Effector CD8-positive, alpha-beta T cell (primary cell): Measurements from ENCODE around the gene LRWD1.
"Not testable (repeated sequence)": the region's sequence is repeated elsewhere in the genome, so short reads cannot be mapped to it uniquely, and the experiment has no call there.

Experiments
- DNase-seq: peaks from one replicate; lab custom pipeline; 2025; lab: John Stamatoyannopoulos, UW

LRWD1 gene

GRCh38 chr7:102444961-102445673, 19.7 kb upstream of the LRWD1 start:
- DNase-seq = no peak

GRCh38 chr7:102445674-102446071, 19.1 kb upstream of the LRWD1 start:
- no peak for DNase-seq

- no peak for DNase-seq
Measured at GRCh38 chr7:102446387-102447156, 18.2 kb upstream of the LRWD1 start.

- DNase-seq = no peak
Measured at GRCh38 chr7:102447311-102447710, 17.5 kb upstream of the LRWD1 start.

DNA sequence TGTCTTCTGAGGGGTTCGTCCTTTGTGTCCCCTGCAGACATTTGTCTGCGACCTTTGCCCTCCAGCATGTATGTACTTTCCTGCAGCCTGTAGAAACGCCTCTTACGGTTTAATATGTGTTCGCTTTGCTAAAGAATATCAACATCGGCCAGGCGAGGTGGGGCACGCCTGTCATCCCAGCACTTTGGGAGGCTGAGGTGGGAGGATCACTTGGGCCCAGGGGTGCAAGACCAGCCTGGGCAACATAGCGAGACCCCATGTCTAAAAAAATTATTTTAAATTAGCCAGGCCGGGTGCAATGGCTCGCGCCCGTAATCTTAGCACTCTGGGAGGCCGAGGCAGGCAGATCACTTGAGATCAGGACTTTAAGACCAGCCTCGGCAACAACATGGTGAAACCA, 15.6 kb upstream of the LRWD1 start:
- DNase-seq = no peak

GRCh38 chr7:102450242-102450641, 14.5 kb upstream of the LRWD1 start:
- DNase-seq = peak; percentile 22

DNA sequence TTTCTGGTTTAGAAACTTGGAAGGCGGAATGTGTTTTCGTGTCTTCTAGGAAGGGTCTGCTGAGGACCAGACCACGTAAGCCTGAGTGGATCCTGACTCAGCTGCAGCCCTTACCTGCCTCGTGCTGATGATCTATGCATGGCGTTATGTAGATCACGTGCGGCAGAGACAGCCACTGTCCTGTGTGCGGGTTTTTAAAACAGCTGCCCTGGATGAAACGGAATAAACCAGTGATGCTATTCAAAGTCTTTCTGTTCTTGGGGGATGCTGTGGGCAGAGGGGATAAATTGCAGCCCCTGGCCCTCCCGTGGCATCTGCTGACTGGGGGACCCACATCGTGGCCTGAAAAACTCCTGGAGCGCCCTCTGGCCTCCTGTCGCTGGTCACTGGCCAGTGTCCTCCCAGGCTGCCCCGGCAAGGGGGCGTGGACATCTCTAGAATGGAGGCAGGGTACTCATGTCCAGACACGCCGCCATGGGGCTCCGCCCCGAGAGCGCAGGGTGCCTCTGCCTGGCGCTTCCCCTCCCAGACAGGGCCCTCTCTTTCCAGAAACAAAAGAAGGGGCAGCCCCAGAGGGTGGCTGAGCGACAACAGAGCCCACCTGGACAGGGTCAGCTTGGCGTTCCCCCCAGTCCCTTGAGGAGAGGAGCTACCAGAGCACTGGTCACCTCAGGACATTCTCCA, 13.3 kb upstream of the LRWD1 start:
- no peak for DNase-seq

GRCh38 chr7:102452451-102452850, 12.3 kb upstream of the LRWD1 start:
- no peak for DNase-seq

DNA sequence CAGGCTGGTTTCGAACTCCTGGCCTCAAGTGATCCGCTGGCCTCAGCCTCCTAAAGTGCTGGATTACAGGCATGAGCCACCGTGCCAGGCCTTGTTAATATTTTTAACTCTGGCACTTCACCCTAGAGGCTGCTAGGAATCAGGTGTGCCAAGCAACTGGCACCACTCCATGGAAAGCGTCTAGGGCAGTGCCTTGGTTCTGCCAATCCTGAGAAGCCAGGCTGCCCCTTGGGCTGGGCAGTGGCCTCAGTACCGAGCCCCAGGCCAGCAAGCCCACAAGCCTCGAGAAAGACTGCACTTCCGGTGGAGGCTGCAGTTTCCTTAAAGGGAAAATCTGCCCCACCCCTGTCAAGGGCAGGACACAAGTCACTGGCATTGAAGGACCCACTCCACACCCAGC, 11.5 kb upstream of the LRWD1 start:
- DNase-seq = no peak

- DNase-seq = no peak
Measured at GRCh38 chr7:102454468-102454867, 10.3 kb upstream of the LRWD1 start.

GRCh38 chr7:102454932-102455331, 9.9 kb upstream of the LRWD1 start:
- not testable (repeated sequence) for DNase-seq

- no peak for DNase-seq
Measured at GRCh38 chr7:102455596-102455995, 9.2 kb upstream of the LRWD1 start.

- no peak for DNase-seq
Measured at GRCh38 chr7:102456327-102456726, 8.5 kb upstream of the LRWD1 start.

DNA sequence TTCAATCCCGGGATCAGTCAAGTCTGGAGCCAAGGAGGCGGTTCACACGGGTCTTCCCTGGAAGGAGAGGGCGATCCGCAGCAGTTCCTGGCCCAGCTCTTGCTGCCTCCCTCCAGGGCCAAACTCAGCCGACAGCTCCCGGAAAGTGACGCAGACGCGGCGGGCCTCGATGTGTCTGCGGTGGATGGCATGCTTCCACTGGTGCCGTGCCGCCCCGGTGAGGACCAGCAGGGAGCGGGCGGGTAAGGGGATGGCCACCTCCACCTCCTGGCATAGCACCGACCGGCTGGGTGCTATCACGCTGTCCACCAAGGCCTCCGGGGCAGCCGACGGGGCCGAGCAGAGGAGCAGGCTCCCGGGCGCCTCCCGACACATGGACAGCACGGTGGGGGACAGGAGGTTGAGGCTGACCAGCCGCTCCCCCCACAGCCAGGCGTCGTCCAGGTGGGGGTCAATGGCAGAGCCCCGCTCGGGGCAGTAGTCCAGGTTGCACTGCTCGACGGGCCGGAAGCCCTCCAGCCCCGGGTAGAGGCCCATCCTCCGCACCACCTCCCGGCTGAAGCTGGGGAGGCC, 7.3 kb upstream of the LRWD1 start:
- DNase-seq = no peak

- DNase-seq = no peak
Measured at GRCh38 chr7:102459221-102459844, 5.5 kb upstream of the LRWD1 start.

DNA sequence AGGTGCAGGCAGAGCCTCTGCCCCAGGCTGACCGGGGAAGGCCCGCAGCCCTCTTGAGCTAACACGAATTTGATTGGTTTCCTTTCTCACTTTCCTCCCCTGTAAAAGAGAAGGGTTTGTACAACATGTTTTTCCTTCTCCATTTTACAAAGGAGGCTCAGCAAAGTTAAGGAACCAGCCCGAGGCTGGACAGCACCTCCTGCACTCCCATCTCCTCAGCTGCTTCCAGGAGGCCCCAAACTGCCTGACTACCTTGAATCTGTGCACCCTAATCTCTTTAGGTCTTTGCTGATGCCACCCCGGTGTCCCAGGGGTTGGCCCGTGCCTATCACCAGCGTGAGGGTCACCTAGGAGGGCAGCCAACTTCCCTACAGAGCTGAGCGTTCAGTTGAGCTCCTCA, 4.3 kb upstream of the LRWD1 start:
- no peak for DNase-seq

DNA sequence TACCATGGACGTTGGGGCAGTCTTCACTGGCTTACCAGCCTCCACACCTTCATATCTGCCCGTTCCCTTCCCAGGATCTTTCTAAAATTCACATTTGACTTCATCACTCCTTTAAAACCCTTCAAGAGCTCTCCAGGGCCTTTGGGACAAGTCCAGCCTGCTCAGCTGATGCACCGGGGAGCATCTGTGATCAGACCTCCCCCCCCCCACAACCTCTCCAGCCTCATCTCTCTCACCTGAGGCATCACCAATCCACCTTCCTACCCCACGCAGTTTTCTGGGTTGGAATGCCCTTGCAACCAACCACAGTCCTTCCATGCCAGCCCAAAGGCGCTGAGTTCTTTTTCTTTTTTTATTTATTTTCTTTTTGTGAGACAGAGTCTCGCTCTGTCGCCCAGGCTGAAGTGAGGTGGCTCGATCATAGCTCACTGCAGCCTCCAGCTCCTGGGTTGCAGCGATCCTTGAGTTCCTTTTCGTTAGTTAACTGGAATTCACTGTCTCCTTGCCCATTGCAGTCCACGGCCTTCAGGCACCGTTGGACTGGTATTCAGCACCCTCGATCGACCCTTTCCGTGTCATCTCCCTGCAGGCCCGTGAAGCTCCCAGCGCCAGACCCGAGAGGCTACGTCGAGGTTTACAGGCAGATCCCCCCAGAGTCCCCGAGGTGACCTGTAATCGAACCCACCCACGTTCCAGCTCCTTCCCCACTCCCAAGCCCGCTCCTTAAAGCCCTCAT, 775 bp upstream of the LRWD1 start:
- no peak for DNase-seq

GRCh38 chr7:102466097-102466496, 1.3 kb downstream of the LRWD1 start:
- DNase-seq = no peak

GRCh38 chr7:102467581-102468477, 3.0 kb downstream of the LRWD1 start:
- DNase-seq = no peak
